ENCODE data around the gene FOXK2.
"Not testable (repeated sequence)": the region's sequence is repeated elsewhere in the genome, so short reads cannot be mapped to it uniquely, and the experiment has no call there.

FOXK2 gene

DNA sequence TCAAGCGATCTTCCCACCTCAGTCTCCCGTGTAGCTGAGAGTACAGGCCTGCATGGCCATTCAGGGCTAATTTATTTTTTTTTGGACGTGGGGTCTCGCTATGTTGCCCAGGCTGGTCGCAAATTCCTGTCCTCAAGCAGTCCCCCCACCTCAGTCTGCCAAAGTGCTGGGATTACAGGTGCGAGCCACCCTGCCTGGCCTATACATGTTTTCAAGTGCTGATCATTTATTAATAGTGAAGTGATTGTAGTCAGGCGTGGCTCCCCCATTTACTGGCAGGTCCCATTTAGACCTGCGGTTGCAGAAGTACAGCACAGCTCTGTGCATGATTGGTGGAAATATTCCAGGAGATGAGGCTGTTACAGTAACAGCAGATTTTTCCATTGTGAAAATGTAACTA is 8.4 kb downstream of the FOXK2 start:
- in situ Hi-C loops (cut with HindIII; ENCODE audit: low pct_unique_long_range_greater_than_20kb, low sequenced_read_pairs), result no loop called here
- DNase-seq (ENCODE audit: low read depth in 1 of 2, low spot score in 1 of 2), result no peak
- no peak for TF ChIP-seq JUND (IDR thresholded peaks at IDR 0.05; ENCODE audit: low read depth)

- peak; percentile 76 to 95 for DNase-seq (ENCODE audit: low read depth in 1 of 2, low spot score in 1 of 2)
- in situ Hi-C loops (cut with HindIII; ENCODE audit: low pct_unique_long_range_greater_than_20kb, low sequenced_read_pairs), result no loop called here
- no peak for TF ChIP-seq JUND (IDR thresholded peaks at IDR 0.05; ENCODE audit: low read depth)
Measured at GRCh38 chr17:82528484-82529265, 9.1 kb downstream of the FOXK2 start.

- DNase-seq (ENCODE audit: low read depth in 1 of 2, low spot score in 1 of 2), result no peak
- TF ChIP-seq JUND (IDR thresholded peaks at IDR 0.05; ENCODE audit: low read depth), result no peak
- in situ Hi-C loops (cut with HindIII; ENCODE audit: low pct_unique_long_range_greater_than_20kb, low sequenced_read_pairs), result no loop called here
Measured at GRCh38 chr17:82529914-82530300, 10.4 kb downstream of the FOXK2 start.

GRCh38 chr17:82531431-82531881 is 11.9 kb downstream of the FOXK2 start:
- no peak for TF ChIP-seq JUND (IDR thresholded peaks at IDR 0.05; ENCODE audit: low read depth)
- in situ Hi-C loops (cut with HindIII; ENCODE audit: low pct_unique_long_range_greater_than_20kb, low sequenced_read_pairs), result no loop called here
- no peak for DNase-seq (ENCODE audit: low read depth in 1 of 2, low spot score in 1 of 2)

GRCh38 chr17:82534401-82534812 is 14.9 kb downstream of the FOXK2 start:
- in situ Hi-C loops (cut with HindIII; ENCODE audit: low pct_unique_long_range_greater_than_20kb, low sequenced_read_pairs), result no loop called here
- no peak for TF ChIP-seq JUND (IDR thresholded peaks at IDR 0.05; ENCODE audit: low read depth)
- peak in 1 of 2 experiments; percentile 69 for DNase-seq (ENCODE audit: low read depth in 1 of 2, low spot score in 1 of 2)

DNA sequence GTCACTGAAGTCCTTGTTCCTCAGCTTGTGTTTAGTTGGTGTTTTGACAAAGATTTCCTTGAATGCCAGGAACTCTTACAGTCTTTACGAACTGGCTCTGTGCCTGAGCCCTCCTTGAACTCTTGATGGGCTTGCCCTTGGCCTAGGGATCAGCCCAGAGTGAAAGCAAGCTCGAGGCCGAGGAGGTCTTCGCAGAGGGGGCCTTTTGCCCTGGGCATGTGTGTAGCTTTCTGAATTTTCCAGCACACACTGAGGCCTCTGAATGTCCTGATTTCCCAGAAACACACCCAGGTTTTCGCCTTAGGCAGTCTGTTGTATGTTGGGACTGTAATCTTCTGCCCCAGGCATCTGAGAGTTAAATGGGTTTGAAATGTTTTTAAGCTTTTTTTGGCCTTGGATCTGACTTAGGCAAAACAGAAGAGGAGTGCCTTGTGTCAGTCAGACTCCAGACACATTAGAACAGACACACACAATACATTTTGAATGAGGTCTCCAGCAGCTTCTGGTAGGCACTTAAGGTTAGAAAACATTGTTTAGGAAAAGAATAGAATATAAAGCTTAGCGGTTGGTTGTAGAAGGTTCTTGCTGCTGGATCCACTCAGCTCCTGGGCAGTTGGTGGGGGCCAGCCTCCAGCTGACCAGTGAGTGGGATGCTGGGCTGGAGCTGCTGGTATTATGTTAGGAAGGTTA is 17.1 kb downstream of the FOXK2 start:
- TF ChIP-seq JUND (IDR thresholded peaks at IDR 0.05; ENCODE audit: low read depth), result no peak
- DNase-seq (ENCODE audit: low read depth in 1 of 2, low spot score in 1 of 2), result no peak
- in situ Hi-C loops (cut with HindIII; ENCODE audit: low pct_unique_long_range_greater_than_20kb, low sequenced_read_pairs), result no loop called here

DNA sequence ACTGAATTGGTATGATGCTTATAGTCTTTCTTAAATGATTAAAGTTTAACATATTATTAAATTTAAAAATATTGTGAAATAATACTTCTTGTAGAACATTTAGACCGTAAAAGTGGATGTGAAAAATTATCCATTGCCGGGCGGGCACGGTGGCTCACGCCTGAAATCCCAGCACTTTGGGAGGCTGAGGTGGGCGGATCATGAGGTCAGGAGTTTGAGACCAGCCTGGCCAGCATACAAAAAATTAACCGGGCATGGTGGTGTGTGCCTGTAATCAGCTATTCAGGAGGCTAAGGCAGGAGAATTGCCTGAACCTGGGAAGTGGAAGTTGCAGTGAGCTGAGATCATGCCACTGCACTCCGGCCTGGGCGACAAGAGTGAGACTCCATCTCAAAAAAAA is 17.7 kb downstream of the FOXK2 start:
- DNase-seq (ENCODE audit: low read depth in 1 of 2, low spot score in 1 of 2); in situ Hi-C loops (cut with HindIII; ENCODE audit: low pct_unique_long_range_greater_than_20kb, low sequenced_read_pairs): not testable (repeated sequence)

DNA sequence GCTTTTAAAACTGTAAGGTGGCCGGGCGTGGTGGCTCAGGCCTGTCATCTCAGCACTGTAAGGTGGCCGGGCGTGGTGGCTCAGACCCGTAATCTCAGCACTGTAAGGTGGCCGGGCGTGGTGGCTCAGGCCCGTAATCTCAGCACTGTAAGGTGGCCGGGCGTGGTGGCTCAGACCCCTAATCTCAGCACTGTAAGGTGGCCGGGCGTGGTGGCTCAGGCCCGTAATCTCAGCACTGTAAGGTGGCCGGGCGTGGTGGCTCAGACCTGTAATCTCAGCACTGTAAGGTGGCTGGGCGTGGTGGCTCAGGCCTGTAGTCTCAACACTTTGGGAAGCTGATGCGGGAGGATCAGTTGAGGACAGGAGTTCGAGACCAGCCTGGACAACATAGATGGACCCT is 19.5 kb downstream of the FOXK2 start:
- DNase-seq (ENCODE audit: low read depth in 1 of 2, low spot score in 1 of 2); in situ Hi-C loops (cut with HindIII; ENCODE audit: low pct_unique_long_range_greater_than_20kb, low sequenced_read_pairs): not testable (repeated sequence)

GRCh38 chr17:82542439-82542838 is 22.9 kb downstream of the FOXK2 start:
- no peak for TF ChIP-seq JUND (IDR thresholded peaks at IDR 0.05; ENCODE audit: low read depth)
- in situ Hi-C loops (cut with HindIII; ENCODE audit: low pct_unique_long_range_greater_than_20kb, low sequenced_read_pairs), result no loop called here
- DNase-seq (ENCODE audit: low read depth in 1 of 2, low spot score in 1 of 2), result no peak

DNA sequence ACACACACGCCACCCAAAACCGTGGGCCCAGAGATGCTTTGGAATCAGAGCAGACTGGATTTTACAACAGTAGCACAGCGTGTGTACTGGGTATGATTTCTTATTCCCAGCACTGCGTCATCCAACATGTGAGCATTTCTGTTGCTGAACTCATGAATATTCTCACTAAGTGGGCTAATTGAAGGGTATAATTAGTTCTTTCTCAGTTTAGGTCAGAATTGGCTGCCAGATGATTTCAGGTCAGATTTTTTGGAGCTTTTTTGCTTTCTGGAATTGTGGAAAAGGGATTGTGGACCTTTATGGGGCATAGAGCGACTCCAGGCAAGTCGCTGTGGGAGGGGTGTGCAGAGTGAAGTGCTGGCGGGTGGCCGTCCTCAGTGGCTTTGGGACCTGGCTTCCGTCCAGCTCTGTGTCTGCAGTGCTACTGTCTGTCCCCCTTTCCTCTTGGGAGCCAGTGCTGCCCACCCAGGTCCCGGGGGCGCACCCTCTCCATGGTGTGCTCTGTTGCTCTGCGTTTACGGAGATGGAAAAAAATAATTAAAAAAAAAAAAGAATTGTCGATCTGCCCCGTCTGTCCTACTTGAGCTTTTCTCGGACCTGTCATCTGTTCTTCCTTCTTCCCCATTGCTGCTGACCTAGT is 25.0 kb downstream of the FOXK2 start:
- in situ Hi-C loops (cut with HindIII; ENCODE audit: low pct_unique_long_range_greater_than_20kb, low sequenced_read_pairs), result no loop called here
- no peak for DNase-seq (ENCODE audit: low read depth in 1 of 2, low spot score in 1 of 2)
- TF ChIP-seq JUND (IDR thresholded peaks at IDR 0.05; ENCODE audit: low read depth), result no peak

DNA sequence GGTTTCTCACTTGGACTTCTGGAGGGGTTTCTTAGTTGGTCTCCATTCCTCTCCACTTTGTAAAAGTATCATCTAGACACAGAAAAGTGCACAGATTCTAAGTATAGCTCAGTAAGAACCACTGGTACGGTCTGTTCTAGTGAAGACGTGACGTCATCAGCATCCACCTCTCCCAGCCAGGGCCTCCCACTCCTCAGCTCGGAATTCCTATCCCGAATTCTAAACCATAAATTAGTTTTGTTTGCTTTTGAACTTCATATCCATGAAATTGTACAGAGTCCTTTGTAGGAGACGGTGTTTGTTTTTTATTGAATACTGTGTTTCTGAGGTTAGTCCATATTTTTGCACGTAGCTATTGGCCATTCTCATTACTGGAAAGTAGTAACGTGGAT is 25.5 kb downstream of the FOXK2 start:
- in situ Hi-C loops (cut with HindIII; ENCODE audit: low pct_unique_long_range_greater_than_20kb, low sequenced_read_pairs), result no loop called here
- DNase-seq (ENCODE audit: low read depth in 1 of 2, low spot score in 1 of 2), result no peak
- TF ChIP-seq JUND (IDR thresholded peaks at IDR 0.05; ENCODE audit: low read depth), result no peak

DNA sequence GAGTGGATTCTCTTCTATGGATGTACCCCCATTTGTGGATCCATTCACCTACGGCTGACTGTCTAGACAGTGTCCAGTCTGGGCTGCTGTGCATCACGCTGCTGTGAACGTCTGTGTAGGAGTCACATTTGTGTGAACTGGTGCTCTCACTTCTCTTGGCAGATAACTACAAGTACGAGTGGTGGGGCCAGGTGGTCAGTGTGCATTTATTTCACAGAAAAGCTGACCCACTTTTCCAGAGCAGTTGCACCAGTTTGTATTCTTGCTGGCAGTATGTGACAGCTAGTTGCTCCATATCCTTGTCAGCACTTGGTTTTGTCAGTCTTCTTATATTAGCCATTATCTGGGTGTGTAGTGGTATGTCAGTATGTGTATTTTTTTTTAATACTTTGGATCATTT is 28.4 kb downstream of the FOXK2 start:
- no peak for TF ChIP-seq JUND (IDR thresholded peaks at IDR 0.05; ENCODE audit: low read depth)
- in situ Hi-C loops (cut with HindIII; ENCODE audit: low pct_unique_long_range_greater_than_20kb, low sequenced_read_pairs), result no loop called here
- no peak for DNase-seq (ENCODE audit: low read depth in 1 of 2, low spot score in 1 of 2)

DNA sequence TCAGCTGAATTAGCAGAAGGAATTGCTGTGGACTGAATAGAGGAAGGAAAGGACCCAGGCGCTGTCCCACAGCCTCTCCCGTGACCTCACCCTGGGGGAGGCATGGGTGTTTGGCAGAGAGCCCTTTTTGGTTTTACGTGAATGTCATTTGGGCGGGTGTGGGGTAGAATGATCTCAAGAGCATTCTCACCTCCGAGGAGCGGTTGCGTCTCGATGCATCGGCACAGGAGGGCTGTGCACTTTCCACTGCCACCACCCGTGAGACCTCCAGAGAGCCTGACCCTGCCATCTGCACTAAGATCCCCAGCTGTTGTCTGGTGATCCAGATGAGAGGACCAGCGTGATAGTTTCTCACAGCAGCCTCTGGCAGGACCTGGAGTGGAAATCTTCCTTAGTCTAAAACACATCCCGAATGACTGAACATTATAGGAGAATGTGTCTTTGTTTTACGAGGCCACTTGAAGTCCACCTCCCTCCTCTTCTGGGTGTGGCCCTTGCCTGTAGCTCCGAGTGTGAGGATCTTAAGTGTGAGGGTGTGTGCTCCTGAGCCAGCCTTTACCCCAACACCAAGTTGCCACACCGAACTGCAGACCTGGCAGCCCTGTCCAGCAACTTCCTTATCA is 29.3 kb downstream of the FOXK2 start:
- TF ChIP-seq JUND (IDR thresholded peaks at IDR 0.05; ENCODE audit: low read depth), result no peak
- in situ Hi-C loops (cut with HindIII; ENCODE audit: low pct_unique_long_range_greater_than_20kb, low sequenced_read_pairs), result no loop called here
- DNase-seq (ENCODE audit: low read depth in 1 of 2, low spot score in 1 of 2), result no peak

Data from T47D (cell line).